SK-N-SH treated with all-trans-retinoic acid at 6 μM for 48 hours (cell line): Measurements from ENCODE around the gene KLHDC7B.

Experiments used
- ATAC-seq: fragments of 200-7000 bp; cut with Tn5 transposase; 3 replicates; pipeline ENCODE4 v1.9.1; 2020; ENCODE audit warnings: mild to moderate bottlenecking, moderate library complexity
- ARNTL ChIP-seq: fragments of 450-650 bp; formaldehyde crosslinking; IDR thresholded peaks from 2 replicates; pipeline ENCODE4 v1.5.0; 2020; ENCODE audit warnings: low read depth, mild to moderate bottlenecking, moderate library complexity, borderline replicate concordance
- BACH2 ChIP-seq: fragments of 250-450 bp; sonication (Bioruptor Pico); IDR thresholded peaks from 2 replicates; pipeline ENCODE4 v1.9.0; 2021; ENCODE audit warnings: mild to moderate bottlenecking, borderline replicate concordance
- CSDC2 ChIP-seq: fragments of 250-450 bp; sonication (Bioruptor Pico); IDR thresholded peaks from 2 replicates; pipeline ENCODE4 v1.5.0; 2020; ENCODE audit warnings: mild to moderate bottlenecking, moderate library complexity
- ESRRG ChIP-seq: fragments of 250-450 bp; sonication (Bioruptor Pico); IDR thresholded peaks from 2 replicates; pipeline ENCODE4 v1.6.1; 2021; ENCODE audit warnings: mild to moderate bottlenecking
- GLIS3 ChIP-seq: fragments of 250-450 bp; sonication (Bioruptor Pico); IDR thresholded peaks from 2 replicates; pipeline ENCODE4 v1.5.0; 2020; ENCODE audit warnings: mild to moderate bottlenecking, moderate library complexity
- ISL1 ChIP-seq: fragments of 250-450 bp; sonication (Bioruptor Pico); IDR thresholded peaks from 2 replicates; pipeline ENCODE4 v2.1.2; 2022; ENCODE audit warnings: mild to moderate bottlenecking, moderate library complexity
- PPARA ChIP-seq: fragments of 250-450 bp; sonication (Bioruptor Pico); IDR thresholded peaks from 2 replicates; pipeline ENCODE4 v1.5.0; 2020; ENCODE audit warnings: mild to moderate bottlenecking, borderline replicate concordance
- RARB ChIP-seq: fragments of 250-450 bp; sonication (Bioruptor Pico); IDR thresholded peaks from 2 replicates; pipeline ENCODE4 v1.8.0; 2021; ENCODE audit warnings: mild to moderate bottlenecking, moderate library complexity
- SNAI2 ChIP-seq: fragments of 250-450 bp; sonication (Bioruptor Pico); IDR thresholded peaks from 2 replicates; pipeline ENCODE4 v1.5.0; 2020; ENCODE audit warnings: mild to moderate bottlenecking, moderate library complexity
- TCF4 ChIP-seq: fragments of 250-450 bp; sonication (Bioruptor Pico); IDR thresholded peaks from 2 replicates; pipeline ENCODE4 v1.8.0; 2021; ENCODE audit warnings: mild to moderate bottlenecking, moderate library complexity, borderline replicate concordance
- ZC3H10 ChIP-seq: fragments of 250-450 bp; sonication (Bioruptor Pico); IDR thresholded peaks from 2 replicates; pipeline ENCODE4 v1.5.1; 2021; ENCODE audit warnings: mild to moderate bottlenecking, moderate library complexity
- ZFP3 ChIP-seq: fragments of 250-450 bp; sonication (Bioruptor Pico); IDR thresholded peaks from 2 replicates; pipeline ENCODE4 v1.5.0; 2020; ENCODE audit warnings: mild to moderate bottlenecking, moderate library complexity
- ZFP30 ChIP-seq: fragments of 450-650 bp; formaldehyde crosslinking; IDR thresholded peaks from 2 replicates; pipeline ENCODE4 v1.5.0; 2022; ENCODE audit warnings: mild to moderate bottlenecking, moderate library complexity
- ZNF565 ChIP-seq: fragments of 450-650 bp; formaldehyde crosslinking; conservative IDR thresholded peaks from 2 replicates; pipeline ENCODE4 v1.5.0; 2020; ENCODE audit warnings: low read depth, mild to moderate bottlenecking, moderate library complexity
- ZNF70 ChIP-seq: fragments of 450-650 bp; formaldehyde crosslinking; IDR thresholded peaks from 2 replicates; pipeline ENCODE4 v1.5.0; 2020; ENCODE audit warnings: mild to moderate bottlenecking, moderate library complexity
- ZNF8 ChIP-seq: fragments of 450-650 bp; formaldehyde crosslinking; IDR thresholded peaks from 2 replicates; pipeline ENCODE4 v1.5.0; 2020; ENCODE audit warnings: mild to moderate bottlenecking, moderate library complexity
- TF ChIP-seq, protein P1 (sequence below): fragments of 250-450 bp; sonication (Bioruptor Pico); IDR thresholded peaks from 2 replicates; pipeline ENCODE4 v1.8.0; 2020; ENCODE audit warnings: mild to moderate bottlenecking, moderate library complexity, borderline replicate concordance
- TF ChIP-seq, protein P2 (sequence below): fragments of 250-450 bp; sonication (Bioruptor Pico); IDR thresholded peaks from 2 replicates; pipeline ENCODE4 v1.8.0; 2021; ENCODE audit warnings: low read depth, mild to moderate bottlenecking, moderate library complexity, borderline replicate concordance
- TF ChIP-seq, protein P3 (sequence below): fragments of 250-450 bp; sonication (Bioruptor Pico); IDR thresholded peaks from 2 replicates; pipeline ENCODE4 v1.5.1; 2021; ENCODE audit warnings: mild to moderate bottlenecking, moderate library complexity
- TF ChIP-seq, protein P4 (sequence below): fragments of 250-450 bp; sonication (Bioruptor Pico); IDR thresholded peaks from 2 replicates; pipeline ENCODE4 v1.5.0; 2020; ENCODE audit warnings: mild to moderate bottlenecking, moderate library complexity

The KLHDC7B gene

DNA sequence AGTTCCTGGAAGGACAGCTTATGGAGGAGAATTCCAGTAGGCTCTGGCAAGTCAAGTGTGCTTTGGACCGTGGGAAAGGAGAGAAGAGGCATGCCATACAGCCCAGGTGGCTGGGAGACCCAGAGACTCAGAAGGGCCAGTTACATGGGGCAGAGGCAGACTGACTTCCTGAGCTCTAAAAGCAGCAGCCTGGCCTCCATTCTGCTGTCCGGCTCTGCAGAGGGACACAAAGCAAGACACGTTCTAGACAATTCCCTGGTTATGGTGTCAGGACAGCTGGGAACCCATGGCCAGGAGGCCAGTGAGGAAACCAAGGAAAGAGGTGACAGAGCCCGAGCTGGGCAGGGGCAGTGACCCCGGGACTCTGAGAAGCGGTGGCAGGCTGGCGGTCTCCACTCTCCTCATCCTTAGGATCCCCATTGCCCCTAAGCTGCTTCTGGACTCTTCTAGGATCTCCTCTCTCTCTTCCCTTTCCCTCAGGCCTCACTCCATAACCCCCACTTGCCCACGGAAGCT is 29.8 kb downstream of the KLHDC7B start:
- no peak for TF ChIP-seq ZC3H10
- TF ChIP-seq ZNF565: no peak
- no peak for TF ChIP-seq ZNF70 (CRISPR knock-in tag)
- TF ChIP-seq ISL1 (CRISPR knock-in tag): no peak
- TF ChIP-seq RARB: no peak
- no peak for ATAC-seq

DNA sequence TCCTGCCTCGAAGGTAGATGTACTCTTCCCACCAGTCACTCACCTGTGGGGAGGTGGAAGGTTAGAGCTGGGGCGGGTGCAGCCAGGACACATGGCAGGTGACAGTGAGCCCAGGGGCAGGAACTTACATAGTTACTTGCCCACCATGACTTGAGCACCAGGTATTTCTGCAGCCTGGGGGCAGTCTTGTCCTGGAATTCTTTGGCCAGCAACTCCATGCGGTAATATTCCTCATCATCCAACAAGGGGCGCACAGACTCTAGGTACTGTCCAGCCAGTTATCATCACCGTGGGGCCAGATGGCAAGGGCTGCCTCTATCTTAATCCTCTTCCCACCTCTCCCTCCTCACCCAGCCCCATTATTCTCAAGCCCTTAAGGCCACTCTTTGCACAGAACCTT is 30.4 kb downstream of the KLHDC7B start:
- no peak for TF ChIP-seq ZFP3 (CRISPR knock-in tag)
- TF ChIP-seq ZNF565: no peak
- no peak for TF ChIP-seq CSDC2
- no peak for TF ChIP-seq ESRRG
- TF ChIP-seq, protein P1, sequence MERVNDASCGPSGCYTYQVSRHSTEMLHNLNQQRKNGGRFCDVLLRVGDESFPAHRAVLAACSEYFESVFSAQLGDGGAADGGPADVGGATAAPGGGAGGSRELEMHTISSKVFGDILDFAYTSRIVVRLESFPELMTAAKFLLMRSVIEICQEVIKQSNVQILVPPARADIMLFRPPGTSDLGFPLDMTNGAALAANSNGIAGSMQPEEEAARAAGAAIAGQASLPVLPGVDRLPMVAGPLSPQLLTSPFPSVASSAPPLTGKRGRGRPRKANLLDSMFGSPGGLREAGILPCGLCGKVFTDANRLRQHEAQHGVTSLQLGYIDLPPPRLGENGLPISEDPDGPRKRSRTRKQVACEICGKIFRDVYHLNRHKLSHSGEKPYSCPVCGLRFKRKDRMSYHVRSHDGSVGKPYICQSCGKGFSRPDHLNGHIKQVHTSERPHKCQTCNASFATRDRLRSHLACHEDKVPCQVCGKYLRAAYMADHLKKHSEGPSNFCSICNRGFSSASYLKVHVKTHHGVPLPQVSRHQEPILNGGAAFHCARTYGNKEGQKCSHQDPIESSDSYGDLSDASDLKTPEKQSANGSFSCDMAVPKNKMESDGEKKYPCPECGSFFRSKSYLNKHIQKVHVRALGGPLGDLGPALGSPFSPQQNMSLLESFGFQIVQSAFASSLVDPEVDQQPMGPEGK (CRISPR knock-in tag): no peak
- no peak for TF ChIP-seq ARNTL (CRISPR knock-in tag)
- TF ChIP-seq TCF4: no peak
- TF ChIP-seq ZNF70 (CRISPR knock-in tag): no peak
- no peak for TF ChIP-seq ISL1 (CRISPR knock-in tag)
- TF ChIP-seq, protein P2, sequence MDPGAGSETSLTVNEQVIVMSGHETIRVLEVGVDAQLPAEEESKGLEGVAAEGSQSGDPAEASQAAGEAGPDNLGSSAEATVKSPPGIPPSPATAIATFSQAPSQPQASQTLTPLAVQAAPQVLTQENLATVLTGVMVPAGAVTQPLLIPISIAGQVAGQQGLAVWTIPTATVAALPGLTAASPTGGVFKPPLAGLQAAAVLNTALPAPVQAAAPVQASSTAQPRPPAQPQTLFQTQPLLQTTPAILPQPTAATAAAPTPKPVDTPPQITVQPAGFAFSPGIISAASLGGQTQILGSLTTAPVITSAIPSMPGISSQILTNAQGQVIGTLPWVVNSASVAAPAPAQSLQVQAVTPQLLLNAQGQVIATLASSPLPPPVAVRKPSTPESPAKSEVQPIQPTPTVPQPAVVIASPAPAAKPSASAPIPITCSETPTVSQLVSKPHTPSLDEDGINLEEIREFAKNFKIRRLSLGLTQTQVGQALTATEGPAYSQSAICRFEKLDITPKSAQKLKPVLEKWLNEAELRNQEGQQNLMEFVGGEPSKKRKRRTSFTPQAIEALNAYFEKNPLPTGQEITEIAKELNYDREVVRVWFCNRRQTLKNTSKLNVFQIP (CRISPR knock-in tag): no peak
- TF ChIP-seq RARB: no peak
- no peak for TF ChIP-seq SNAI2 (CRISPR knock-in tag)
- TF ChIP-seq ZC3H10: no peak
- no peak for TF ChIP-seq ZNF8 (CRISPR knock-in tag)
- TF ChIP-seq, protein P3, sequence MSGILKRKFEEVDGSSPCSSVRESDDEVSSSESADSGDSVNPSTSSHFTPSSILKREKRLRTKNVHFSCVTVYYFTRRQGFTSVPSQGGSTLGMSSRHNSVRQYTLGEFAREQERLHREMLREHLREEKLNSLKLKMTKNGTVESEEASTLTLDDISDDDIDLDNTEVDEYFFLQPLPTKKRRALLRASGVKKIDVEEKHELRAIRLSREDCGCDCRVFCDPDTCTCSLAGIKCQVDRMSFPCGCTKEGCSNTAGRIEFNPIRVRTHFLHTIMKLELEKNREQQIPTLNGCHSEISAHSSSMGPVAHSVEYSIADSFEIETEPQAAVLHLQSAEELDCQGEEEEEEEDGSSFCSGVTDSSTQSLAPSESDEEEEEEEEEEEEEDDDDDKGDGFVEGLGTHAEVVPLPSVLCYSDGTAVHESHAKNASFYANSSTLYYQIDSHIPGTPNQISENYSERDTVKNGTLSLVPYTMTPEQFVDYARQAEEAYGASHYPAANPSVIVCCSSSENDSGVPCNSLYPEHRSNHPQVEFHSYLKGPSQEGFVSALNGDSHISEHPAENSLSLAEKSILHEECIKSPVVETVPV (CRISPR knock-in tag): no peak
- TF ChIP-seq, protein P4, sequence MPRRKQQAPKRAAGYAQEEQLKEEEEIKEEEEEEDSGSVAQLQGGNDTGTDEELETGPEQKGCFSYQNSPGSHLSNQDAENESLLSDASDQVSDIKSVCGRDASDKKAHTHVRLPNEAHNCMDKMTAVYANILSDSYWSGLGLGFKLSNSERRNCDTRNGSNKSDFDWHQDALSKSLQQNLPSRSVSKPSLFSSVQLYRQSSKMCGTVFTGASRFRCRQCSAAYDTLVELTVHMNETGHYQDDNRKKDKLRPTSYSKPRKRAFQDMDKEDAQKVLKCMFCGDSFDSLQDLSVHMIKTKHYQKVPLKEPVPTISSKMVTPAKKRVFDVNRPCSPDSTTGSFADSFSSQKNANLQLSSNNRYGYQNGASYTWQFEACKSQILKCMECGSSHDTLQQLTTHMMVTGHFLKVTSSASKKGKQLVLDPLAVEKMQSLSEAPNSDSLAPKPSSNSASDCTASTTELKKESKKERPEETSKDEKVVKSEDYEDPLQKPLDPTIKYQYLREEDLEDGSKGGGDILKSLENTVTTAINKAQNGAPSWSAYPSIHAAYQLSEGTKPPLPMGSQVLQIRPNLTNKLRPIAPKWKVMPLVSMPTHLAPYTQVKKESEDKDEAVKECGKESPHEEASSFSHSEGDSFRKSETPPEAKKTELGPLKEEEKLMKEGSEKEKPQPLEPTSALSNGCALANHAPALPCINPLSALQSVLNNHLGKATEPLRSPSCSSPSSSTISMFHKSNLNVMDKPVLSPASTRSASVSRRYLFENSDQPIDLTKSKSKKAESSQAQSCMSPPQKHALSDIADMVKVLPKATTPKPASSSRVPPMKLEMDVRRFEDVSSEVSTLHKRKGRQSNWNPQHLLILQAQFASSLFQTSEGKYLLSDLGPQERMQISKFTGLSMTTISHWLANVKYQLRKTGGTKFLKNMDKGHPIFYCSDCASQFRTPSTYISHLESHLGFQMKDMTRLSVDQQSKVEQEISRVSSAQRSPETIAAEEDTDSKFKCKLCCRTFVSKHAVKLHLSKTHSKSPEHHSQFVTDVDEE (CRISPR knock-in tag): no peak
- no peak for TF ChIP-seq BACH2 (CRISPR knock-in tag)
- peak; percentile 63 for ATAC-seq

DNA sequence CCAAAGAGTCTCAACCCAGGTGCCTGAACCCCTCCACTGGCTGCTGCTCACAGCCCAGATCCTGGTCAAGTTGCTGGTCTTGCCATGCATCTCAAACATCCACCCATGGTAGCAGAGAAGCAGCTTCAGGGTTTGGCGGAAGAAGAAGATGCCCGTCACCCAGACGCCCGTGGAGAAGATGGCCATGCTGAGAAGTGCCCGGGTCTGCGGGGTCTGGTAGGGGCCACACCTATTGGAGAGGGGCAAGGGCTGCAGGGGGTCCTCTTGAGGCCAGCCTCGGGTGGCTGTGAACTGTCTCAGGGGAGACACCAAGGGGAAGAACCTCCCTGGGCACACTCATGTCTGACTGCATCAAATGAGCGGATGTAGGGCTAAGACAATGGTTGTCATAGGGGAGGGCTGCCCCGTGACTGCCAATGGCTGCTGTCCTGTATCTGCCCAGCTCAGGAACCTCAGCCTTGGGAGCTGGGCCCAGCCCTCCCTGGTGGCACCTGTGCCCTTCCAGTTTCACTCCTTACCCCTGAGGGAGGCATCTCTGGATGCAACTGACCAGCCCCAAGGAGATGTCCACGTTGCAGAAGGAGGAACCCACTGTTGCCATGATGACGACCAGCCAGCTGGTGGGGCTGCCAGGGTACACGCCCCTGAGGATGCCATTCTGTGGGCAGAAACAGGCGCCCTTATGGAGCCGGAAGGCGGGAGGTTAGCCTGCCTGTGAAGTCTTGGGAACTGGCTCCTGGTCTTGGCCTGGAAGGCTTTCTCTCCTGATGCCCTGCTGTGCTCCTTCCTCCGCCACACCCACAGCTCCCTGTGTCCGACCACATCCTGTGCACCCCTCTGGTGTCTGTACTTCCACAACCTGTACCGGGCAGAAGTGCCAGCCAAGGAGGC is 31.4 kb downstream of the KLHDC7B start:
- TF ChIP-seq GLIS3 (CRISPR knock-in tag): no peak
- no peak for TF ChIP-seq PPARA (CRISPR knock-in tag)
- no peak for TF ChIP-seq ZFP30
- no peak for TF ChIP-seq ZNF565
- ATAC-seq: no peak; the same call in 2 of the 3 replicates

DNA sequence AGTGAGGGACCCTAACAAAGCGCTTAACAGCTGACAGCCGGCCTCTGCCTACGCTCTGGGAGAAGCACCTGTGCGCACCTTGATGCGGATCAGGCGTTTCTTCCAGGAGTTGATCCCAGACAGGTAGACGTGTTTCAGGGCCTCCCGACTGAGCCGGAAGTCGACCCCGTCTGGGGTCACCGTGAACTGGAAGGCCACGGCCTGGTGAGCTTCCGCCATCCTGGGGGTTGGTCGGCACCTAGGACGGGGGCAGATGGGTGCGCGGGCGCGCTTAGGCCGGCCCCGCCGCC is 31.9 kb downstream of the KLHDC7B start:
- no peak for ATAC-seq
- TF ChIP-seq ZFP30: no peak
- TF ChIP-seq ZFP3 (CRISPR knock-in tag): no peak
- no peak for TF ChIP-seq ISL1 (CRISPR knock-in tag)
- TF ChIP-seq GLIS3 (CRISPR knock-in tag): no peak
